Brain microvascular endothelial cell (primary cell): ENCODE measurements around the gene BBS2.

Source experiments
- DNase-seq: peaks from one replicate; pipeline ENCODE4 v3.0.0-alpha.2; 2020
- H3K27ac ChIP-seq: fragments of 250-450 bp; sonication (Bioruptor Pico); 2 replicates; pipeline ENCODE4 v1.5.1; 2020; ENCODE audit warnings: mild to moderate bottlenecking, moderate library complexity
- H3K27me3 ChIP-seq: fragments of 250-450 bp; sonication (Bioruptor Pico); replicated peaks from 2 replicates; pipeline ENCODE4 v1.5.1; 2020; ENCODE audit warnings: mild to moderate bottlenecking
- H3K36me3 ChIP-seq: fragments of 250-450 bp; sonication (Bioruptor Pico); replicated peaks from 2 replicates; pipeline ENCODE4 v1.5.1; 2020; ENCODE audit warnings: mild to moderate bottlenecking
- H3K4me3 ChIP-seq: 2 replicates; pipeline ENCODE4 v1.5.1; 2011; ENCODE audit warnings: low read depth, mild to moderate bottlenecking, control low read depth, low read length, moderate library complexity
- in situ Hi-C: cut with HindIII; loops from 2 replicates; pipeline ENCODE4 v1.10.0; 2017; ENCODE audit warnings: low sequenced_read_pairs, low pct_ligation_motif_present
- TF ChIP-seq, protein P1 (sequence below): IDR thresholded peaks from 2 replicates; pipeline ENCODE4 v1.5.1; 2011; ENCODE audit warnings: low read depth, mild to moderate bottlenecking, moderate library complexity, low read length, control low read depth, inconsistent platforms; ENCODE audit errors: missing control alignments

BBS2 gene

DNA sequence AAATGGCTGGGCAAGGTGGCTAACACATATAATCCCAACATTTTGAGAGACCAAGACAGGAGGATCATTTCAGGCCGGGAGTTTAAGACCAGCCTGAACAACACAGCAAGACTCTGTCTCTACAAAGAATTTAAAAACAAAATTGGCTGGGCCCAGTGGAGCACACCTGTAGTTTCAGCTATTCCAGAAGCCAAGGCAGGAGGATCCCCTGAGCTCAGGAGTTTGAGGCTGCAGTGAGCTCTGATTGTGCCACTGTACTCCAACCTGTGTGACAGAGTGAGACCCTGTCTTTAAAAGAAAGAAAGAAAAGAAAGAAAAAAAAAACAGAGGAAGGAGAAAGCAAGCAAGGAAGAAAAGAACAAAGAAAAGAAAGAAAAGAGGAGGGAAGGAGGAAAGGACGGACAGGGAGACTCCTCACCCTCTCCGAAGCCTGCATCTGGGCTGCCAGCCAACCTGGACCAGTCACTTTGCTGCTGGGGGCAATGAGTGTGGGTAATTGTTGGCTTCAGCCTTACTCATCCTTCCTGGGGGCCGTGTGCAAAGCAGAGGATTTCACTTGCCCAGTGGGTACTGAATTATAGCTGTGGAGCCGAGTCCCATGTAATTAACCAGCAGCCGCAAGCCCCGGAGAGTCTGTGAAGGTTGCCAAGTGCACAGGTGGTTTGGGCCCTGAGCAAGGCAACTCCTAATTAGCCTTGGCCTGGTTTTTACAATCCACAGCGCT lies 38.4 kb upstream of the BBS2 start:
- Histone ChIP-seq H3K27ac (no peak overlapping the region), H3K36me3 (no peaks in the 10 kb centered on the region), H3K4me3 (no peak overlapping the region), H3K27me3 (peaks cover 3% of the 10 kb centered on the region)
- in situ Hi-C loops: no loop called here
- TF ChIP-seq, protein P1, sequence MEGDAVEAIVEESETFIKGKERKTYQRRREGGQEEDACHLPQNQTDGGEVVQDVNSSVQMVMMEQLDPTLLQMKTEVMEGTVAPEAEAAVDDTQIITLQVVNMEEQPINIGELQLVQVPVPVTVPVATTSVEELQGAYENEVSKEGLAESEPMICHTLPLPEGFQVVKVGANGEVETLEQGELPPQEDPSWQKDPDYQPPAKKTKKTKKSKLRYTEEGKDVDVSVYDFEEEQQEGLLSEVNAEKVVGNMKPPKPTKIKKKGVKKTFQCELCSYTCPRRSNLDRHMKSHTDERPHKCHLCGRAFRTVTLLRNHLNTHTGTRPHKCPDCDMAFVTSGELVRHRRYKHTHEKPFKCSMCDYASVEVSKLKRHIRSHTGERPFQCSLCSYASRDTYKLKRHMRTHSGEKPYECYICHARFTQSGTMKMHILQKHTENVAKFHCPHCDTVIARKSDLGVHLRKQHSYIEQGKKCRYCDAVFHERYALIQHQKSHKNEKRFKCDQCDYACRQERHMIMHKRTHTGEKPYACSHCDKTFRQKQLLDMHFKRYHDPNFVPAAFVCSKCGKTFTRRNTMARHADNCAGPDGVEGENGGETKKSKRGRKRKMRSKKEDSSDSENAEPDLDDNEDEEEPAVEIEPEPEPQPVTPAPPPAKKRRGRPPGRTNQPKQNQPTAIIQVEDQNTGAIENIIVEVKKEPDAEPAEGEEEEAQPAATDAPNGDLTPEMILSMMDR: no peak
- peak; percentile 36 for DNase-seq

DNA sequence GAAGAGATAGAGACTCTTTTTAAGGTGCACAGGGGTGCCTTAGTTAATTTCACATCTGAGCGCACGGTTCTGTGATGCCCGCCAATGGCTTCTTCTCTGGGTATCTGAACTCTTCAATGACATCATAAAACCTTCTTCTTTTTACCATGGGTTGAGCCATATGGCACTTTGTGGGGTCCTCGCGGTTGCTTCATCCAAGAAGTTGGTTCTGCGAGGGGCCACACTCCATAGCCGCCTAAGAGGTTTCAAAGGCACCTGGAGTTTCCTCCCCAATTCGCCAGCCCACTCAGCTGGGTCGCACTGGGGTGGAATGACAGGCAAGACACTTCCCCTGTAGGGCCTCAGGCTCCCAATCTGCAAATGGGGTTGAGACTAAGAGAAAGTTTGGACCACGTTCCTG lies 34.6 kb upstream of the BBS2 start:
- Histone ChIP-seq H3K4me3 (no peak overlapping the region), H3K27me3 (peaks cover 3% of the 10 kb centered on the region), H3K36me3 (no peaks in the 10 kb centered on the region), H3K27ac (no peak overlapping the region)
- TF ChIP-seq, protein P1: no peak
- in situ Hi-C loops: no loop called here
- no peak for DNase-seq

DNA sequence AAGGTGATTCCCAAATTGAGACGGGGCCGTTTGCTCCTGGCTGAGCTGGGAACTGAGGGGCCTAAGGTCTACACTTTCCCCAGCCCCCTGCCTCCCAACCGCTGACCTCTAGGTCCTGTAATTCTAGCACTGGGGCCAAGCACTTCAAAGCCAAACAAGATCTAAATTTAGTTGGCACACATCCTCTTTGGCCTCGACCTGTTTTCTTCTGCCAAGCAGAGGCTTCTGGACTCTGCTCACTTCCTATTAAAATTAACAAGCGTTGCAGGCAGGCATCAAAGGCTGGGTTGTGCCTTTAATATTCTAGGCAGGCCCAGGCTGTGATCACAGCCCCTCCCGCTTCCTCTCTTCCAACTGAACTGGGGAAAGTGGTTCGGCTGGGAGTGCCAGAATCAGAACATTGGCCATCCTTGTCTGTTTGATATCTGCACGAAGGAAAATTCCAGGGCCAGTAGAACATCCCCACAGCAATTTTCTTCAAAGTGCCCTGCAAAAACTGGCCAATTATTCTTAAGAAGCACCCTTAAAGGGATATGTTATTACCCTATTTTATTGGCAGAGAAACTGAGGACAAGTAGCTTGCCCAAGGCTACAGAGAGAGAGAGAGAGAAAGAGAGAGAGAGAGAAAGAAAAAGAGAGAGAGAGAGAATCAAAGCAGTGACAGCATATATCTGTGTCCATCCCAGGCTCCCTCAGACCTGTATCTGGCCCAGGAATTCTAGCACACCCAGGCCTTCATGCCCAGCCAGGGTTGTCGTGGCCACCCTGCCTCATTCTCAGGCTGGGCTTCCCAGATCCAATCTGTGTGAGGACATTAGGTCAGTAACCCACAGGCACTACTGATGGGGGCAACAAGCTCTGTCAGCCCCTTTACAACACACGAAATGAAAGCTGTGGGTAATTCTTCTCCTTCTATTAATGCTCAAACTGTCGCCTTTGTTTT lies 32.2 kb upstream of the BBS2 start:
- Histone ChIP-seq H3K36me3 (no peaks in the 10 kb centered on the region), H3K27ac (no peak overlapping the region), H3K27me3 (peaks cover 3% of the 10 kb centered on the region), H3K4me3 (no peak overlapping the region)
- no peak for DNase-seq
- in situ Hi-C loops: no loop called here
- TF ChIP-seq, protein P1: no peak

DNA sequence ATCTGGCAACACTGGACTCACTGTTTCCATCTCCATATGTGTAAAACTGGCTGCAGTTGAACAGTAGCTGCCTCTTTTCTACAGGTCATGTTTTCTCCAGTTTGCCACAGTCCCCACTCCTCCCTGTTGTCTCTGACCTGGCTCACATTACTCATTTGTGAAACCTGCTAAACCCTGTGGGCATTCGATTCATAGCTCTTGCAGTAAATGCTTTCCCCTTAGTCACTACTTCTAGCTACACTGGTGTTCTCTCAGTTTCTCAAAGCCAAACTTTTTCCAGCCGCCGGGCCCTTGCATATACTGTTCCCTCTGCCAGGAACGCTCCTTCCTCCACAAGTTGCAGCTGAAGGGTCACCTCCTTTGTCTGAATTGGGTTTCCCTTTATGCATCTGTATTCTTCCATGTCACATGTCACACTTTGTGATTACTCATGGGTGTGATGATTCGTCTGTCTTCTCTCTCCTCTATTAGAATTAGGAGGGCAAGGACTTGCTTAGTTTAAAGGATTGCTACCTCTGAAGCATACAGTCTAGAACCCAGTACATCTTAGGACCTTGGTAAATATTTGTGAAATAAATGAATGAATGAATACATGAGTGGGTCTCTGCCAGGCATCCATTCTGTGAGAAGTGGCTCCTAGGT lies 30.0 kb upstream of the BBS2 start:
- in situ Hi-C loops: no loop called here
- no peak overlapping the region for H3K27ac ChIP-seq
- no peak for DNase-seq
- H3K36me3 ChIP-seq: no peaks in the 10 kb centered on the region
- H3K4me3 ChIP-seq: no peak overlapping the region
- TF ChIP-seq, protein P1: no peak
- peaks cover 3% of the 10 kb centered on the region for H3K27me3 ChIP-seq

DNA sequence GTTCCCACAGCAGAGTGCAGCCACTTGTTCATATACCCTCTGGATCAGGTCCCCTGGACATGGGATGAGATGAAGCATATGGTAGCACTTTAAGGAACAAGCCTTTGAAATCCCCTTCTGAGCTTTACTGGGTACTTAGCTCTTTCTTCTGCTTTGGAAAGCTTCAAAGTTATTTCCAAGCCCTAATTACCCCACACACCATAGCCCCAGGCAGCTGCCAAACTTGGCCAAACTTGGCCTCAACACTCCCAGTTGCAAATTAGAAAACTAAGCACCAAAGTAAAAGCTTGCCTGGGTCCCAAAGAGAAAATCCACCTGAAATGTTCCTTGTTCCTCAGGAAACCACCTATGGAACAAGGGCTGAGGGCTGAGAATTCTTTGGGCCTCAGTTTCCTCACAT lies 29.3 kb upstream of the BBS2 start:
- in situ Hi-C loops: no loop called here
- no peak for DNase-seq
- TF ChIP-seq, protein P1: no peak
- Histone ChIP-seq H3K36me3 (no peaks in the 10 kb centered on the region), H3K27ac (no peak overlapping the region), H3K27me3 (no peaks in the 10 kb centered on the region), H3K4me3 (no peak overlapping the region)
